GM18867 (cell line): ENCODE results near the gene KRT83.

Source experiments
- ATAC-seq: cut with Tn5 transposase; IDR thresholded peaks from one replicate; pipeline ENCODE4 v1.9.1; 2021; ENCODE audit warnings: mild to moderate bottlenecking, moderate library complexity; ENCODE audit not compliant: unreplicated experiment

Gene KRT83

DNA sequence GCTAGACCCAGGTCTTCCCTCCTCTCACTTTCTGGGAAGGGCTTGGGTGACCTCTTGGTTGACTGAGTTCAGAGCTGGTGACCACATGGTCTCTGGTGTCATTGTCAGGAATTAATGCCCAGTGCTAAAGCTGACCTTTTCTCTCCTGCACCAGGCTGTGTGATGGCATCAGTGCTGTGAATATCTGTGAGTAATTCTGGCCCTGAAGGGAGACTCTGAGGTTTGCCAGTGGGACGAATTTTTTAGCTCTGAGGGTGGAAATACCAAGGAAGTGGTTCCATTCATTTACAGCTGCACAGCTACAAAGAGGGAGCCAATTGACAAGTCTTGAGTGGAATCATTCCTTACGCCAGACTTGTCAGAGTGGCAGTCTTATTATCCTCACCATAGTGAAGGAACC is 53.0 kb downstream of the KRT83 start:
- ATAC-seq = no peak

DNA sequence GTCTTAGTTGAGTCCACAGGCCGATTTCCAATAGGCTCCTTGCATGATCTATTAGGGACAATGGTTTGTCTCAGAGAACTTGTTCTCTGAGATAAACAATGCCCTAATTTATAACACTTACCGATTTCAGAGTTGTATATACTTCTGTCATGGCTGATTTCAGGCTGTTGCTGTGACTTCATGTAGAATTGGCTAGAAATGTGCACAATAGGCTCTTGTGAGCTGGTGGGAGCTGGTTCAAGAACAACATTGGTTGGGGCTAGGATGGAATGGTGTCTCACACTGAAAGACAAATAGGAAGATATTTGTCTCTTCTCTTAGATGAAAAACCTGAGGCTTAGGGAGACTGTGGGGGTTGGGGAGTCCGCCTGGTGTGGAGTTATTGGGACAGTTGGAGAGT is 53.5 kb downstream of the KRT83 start:
- ATAC-seq = no peak

DNA sequence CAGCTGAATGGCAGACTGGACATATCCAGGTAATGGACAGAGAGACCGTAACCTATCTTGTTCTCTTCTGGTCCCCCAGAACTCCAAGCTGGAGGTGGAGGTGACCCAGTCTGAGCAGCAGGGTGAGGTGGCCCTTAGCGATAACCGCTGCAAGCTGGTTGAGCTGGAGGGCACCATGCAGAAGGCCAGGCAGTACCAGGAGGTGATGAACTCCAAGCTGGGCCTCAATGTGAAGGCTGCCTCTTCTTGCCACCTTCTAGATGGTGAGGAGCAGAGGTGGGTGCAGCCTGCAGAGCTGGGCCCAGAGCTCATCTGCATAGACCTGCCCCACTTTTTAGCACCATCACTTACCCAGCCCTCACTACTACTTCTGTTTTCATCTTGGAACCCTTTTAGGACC is 53.9 kb downstream of the KRT83 start:
- no peak for ATAC-seq

- ATAC-seq = no peak
Measured at GRCh38 chr12:52266514-52266913, 54.7 kb downstream of the KRT83 start.

DNA sequence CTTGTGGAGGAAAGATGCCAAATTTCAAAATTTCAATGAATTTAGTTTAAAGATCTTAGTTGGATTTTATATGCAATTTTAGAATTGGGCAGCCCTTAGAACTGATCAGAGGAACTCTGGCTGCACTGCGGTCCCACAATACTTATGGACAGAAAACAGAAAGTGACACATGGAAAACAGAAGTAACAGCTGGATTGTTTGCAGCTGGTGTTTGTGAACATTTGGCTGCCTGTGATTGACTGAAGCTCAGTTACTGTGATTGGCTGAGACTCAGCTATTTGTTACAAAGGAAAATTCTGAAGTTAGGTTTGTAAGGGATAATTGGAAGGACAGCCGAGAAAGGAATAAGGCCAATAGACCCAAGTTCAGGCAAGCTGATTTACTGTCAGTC is 56.8 kb downstream of the KRT83 start:
- ATAC-seq = no peak
